Measurements from ENCODE around the gene MYH2.
"Not testable (repeated sequence)": the region's sequence is repeated elsewhere in the genome, so short reads cannot be mapped to it uniquely, and the experiment has no call there.

MYH2 gene
- 0 to 0.22 reads per million in 2 donors for total RNA-seq

- no peak for DNase-seq
Observed at GRCh38 chr17:10549096-10549842, at the start of gene MYH2. Gene MYH2 (minus strand): TSS chr17:10549658. CDS start chr17:10547920, 1,738 bp downstream.

DNA sequence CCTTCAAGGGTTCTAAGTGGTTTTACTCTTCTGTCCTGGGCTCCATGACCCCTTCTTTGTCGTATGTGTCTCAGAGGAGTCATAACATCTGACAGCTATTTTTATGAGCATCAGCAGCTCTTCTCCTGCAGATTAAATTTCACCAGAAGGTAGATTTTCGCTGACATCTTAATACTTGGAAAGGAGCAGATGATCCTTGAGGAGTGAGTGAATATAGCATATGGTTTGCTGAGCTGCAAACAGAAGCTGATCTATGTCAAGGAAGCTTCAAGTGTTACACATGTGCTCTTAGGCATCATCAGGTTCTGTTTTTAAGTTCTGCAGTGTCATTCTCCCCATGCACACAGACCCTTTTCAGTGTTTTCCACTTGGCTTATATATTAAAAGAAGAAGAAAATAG, 49.2 kb upstream of the MYH2 start:
- no peak for DNase-seq

DNA sequence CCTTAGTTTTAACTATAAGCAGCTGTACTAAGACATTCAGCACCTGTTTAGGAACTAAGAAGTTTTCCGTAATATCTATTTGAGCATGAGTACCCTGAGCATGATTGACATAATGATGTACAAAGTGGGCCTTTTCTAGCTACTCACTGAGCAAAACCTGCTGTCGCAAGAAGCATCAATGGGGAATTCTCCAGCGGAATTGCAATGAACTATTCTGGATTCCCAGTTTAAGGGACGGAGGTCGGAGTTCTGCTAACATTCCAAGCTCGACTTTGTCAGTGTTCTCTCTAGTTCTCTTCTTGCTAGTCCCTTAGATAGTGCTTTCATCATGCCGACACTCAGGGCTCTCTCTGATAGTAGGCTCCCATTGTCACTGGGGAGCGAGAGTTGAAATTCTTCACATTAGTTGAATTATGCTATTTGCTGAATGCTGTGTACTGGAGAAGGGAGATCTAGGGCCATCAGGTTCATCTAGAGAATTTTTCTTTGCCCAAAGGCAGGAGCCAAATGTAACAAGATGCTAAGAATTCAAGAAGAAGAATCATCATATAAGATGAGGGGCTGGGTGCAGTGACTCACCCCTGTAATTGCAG, 40.2 kb upstream of the MYH2 start:
- no peak for DNase-seq

GRCh38 chr17:10585529-10585928, 36.1 kb upstream of the MYH2 start:
- DNase-seq, result no peak

- no peak for DNase-seq
Observed at GRCh38 chr17:10583834-10584233, 34.4 kb upstream of the MYH2 start.

GRCh38 chr17:10579270-10579669, 29.8 kb upstream of the MYH2 start:
- DNase-seq, result no peak

DNA sequence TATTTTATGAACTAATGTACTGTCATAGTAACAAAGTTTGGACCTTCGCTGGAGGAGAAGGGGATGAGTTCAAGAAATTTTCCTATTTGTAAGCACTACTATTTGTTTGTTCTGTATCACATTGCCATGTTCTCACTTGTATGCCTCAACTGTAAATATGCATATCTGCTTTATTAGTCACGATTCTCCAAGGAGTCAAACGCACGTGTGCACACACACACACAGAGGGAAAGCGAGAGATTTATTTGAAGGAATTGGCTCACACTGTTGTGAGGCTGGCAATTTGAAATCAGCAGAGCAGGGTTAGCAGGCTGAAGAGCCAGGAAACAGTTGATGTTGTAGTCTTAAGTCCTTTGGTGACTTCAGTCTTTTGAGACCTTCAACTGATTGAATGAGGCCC, 24.9 kb upstream of the MYH2 start:
- DNase-seq, result no peak

GRCh38 chr17:10563991-10564660, 14.7 kb upstream of the MYH2 start:
- DNase-seq, result no peak

- DNase-seq, result no peak
Observed at GRCh38 chr17:10558049-10558448, 8.6 kb upstream of the MYH2 start.

- no peak for DNase-seq
Observed at GRCh38 chr17:10557422-10557821, 8.0 kb upstream of the MYH2 start.

DNA sequence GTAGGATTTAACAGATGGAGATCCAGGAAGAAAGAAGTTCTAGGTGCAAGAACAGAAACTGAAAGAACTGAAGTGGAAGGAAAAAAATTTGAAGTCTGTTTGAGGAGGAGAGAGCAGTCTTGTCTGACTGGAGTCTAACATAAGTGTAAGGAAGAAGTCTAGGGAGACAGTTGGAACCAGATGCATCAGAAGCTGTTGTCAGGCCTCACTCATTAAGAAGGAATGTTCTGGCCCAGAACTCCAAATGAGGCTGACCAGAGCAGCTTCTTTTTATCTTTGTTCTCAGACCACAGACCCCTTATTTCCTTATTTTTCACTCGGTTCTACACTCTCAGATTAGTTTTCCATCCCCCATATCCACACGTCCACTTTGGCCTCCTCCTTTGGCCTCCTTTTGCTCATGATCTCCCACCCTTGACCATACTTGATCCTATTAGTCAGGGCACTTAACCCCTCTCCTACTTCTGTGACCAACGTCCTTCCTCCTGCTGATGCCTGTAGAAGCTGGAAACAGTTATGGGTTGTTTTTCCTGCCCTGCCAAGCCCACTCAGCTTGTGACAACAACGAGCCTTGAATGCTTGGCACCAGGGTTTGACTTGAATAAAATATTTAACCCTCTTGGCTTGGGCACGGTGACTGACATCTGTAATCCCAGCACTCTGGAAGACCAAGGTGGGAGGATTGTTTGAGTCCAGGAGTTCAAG, 7.0 kb upstream of the MYH2 start:
- no peak for DNase-seq

- no peak for DNase-seq
Observed at GRCh38 chr17:10550014-10550413, 556 bp upstream of the MYH2 start.

DNA sequence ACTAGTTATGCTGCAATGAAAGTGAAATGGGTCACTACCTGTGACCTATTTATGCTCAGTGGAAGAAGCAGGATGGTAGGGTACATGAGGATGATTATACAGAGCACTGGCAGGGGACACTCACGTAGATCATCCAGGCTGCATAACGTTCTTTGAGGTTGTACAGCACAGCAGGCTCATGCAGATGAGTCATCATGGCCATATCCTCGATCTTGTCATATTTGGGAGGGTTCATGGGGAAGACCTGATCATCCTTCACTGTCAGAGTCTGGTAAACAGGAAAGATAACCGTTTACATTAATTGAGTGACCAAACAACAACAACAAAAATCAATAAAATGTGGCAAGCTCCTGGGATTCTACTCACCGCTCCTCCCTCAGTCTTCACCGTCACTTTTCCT, 2.1 kb downstream of the MYH2 start:
- no peak for DNase-seq

DNA sequence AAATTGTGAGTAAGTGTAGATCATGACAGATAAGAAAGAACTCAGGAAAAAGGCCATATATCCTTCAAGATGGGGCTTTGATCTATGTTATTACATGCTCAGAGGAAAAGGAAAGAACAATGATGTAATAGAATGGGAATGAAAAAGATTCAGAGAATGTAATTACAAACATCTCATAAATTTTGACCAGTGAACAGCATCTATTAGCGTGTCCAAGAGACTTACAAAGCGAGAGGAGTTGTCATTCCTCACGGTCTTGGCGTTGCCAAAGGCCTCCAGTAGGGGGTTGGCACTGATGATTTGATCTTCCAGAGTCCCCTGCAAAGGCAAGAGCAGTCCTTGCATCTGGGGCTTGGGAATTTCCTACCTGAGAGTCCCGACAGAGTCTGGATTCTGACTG, 6.0 kb downstream of the MYH2 start:
- not testable (repeated sequence) for DNase-seq

- not testable (repeated sequence) for DNase-seq
Observed at GRCh38 chr17:10541179-10541578, 8.3 kb downstream of the MYH2 start.

GRCh38 chr17:10532026-10532425, 17.4 kb downstream of the MYH2 start:
- no peak for DNase-seq

GRCh38 chr17:10527419-10527818, 22.0 kb downstream of the MYH2 start:
- DNase-seq, result no peak

- DNase-seq, result no peak
Observed at GRCh38 chr17:10526517-10526916, 22.9 kb downstream of the MYH2 start.

DNA sequence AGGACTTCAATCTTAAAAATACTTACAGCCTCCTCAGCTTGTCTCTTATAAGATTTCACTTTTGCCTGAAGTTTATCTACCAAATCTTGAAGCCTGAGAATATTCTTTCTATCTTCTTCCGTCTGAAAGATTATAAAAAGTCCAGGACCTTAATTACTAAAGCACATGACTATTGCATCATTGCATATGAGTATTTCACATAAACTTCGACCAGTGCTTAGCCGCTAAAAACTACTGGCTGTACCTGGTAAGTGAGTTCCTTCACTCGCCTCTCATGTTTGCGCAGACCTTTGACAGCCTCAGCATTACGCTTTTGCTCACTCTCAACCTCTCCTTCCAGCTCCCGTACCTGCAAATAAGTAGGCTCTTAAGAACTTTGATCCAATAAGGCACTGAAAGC, 26.4 kb downstream of the MYH2 start:
- DNase-seq, result no peak

GRCh38 chr17:10521949-10522348, 27.5 kb downstream of the MYH2 start:
- no peak for DNase-seq

DNA sequence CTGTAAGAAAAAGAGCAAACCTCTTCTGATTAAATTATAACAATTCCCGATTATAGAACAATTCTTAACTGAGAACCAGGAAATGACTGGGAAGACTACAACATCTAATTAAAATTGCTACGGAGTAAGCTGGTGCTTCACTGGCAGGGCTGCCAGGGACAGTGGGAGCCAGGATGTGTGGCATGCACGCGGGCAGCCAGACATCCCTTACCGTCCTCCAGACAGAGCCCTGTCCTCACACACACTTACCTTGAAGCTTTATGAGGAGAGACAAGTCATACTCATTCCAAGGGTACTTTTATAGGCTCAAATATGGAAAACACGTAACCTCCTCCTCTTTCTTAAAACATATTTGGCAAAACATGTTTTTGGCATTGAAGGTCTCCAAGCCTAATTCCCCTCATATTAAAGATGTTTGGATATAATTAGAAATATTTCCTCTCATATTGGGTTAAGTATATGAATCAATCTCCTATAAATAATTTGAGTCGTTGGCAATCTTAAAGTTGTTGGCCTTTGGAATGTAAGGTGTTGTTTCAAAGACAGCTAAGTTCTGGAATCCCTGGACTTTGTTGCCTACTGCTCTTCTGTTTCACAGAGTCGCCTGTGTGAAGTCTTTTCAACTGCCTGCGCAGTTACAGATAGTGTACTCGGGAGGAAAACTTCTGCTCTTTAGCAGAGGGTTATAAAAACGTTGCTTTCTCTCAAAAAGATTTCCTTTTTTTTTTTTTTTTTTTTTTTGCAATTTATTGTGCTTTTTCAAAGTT, 31.0 kb downstream of the MYH2 start, which contains the start of gene MYH1:
Gene MYH1 (minus strand): TSS at position 272 of the 767 bp plus-strand sequence. CDS start 1,900 bp downstream, outside the sequence.
- DNase-seq, result no peak

- DNase-seq, result no peak
Observed at GRCh38 chr17:10516638-10517037, 32.8 kb downstream of the MYH2 start.
